Tibial nerve (tissue), 4 donors: ENCODE measurements around the gene BRME1.
A peak's percentile ranks its signal among the peaks of the same experiment; 100 is the strongest.

Experiments used
- CTCF ChIP-seq, 5 experiments: fragments of 200-600 bp in 3 of 5; fragments of 450-650 bp in 2 of 5; sonication (generic) in 3 of 5; IDR thresholded peaks; one replicate each; pipeline ENCODE4 v1.5.1; 2016 to 2019; ENCODE audit warnings: antibody characterized with exemption in 5 of 5, mild to moderate bottlenecking in 3 of 5, moderate library complexity in 2 of 5
- EP300 ChIP-seq, 2 donors: sonication (generic); formaldehyde crosslinking; IDR thresholded peaks; one replicate each; pipeline ENCODE4 v1.6.1; 2017; ENCODE audit warnings: antibody characterized with exemption in 2 of 2, mild to moderate bottlenecking in 1 of 2
- POLR2A ChIP-seq, 2 donors: fragments of 450-650 bp; IDR thresholded peaks; one replicate each; pipeline ENCODE4 v1.6.1; 2017; ENCODE audit warnings: antibody characterized with exemption in 2 of 2, mild to moderate bottlenecking in 2 of 2, moderate library complexity in 2 of 2

GRCh38 chr19:13849991-13850909 is 55.7 kb downstream of the BRME1 start:
- no peak for TF ChIP-seq CTCF (IDR thresholded peaks at IDR 0.05)
- TF ChIP-seq POLR2A (IDR thresholded peaks at IDR 0.05) = peak; percentile 35 to 41
- TF ChIP-seq EP300 (IDR thresholded peaks at IDR 0.05) = peak; percentile 16 to 45
